GM21737 (cell line): Measurements from ENCODE around the gene BNIP5.
"Not testable (repeated sequence)": the region's sequence is repeated elsewhere in the genome, so short reads cannot be mapped to it uniquely, and the experiment has no call there.

Experiments
- ATAC-seq: cut with Tn5 transposase; IDR thresholded peaks from one replicate; pipeline ENCODE4 v1.9.1; 2021; ENCODE audit warnings: mild to moderate bottlenecking, moderate library complexity; ENCODE audit not compliant: unreplicated experiment

The BNIP5 gene

GRCh38 chr6:36367743-36368142 is 31.1 kb upstream of the BNIP5 start:
- ATAC-seq: no peak

- no peak for ATAC-seq
Observed at GRCh38 chr6:36364669-36365479, 28.2 kb upstream of the BNIP5 start.

- not testable (repeated sequence) for ATAC-seq
Observed at GRCh38 chr6:36364061-36364635, 27.5 kb upstream of the BNIP5 start.

GRCh38 chr6:36363371-36363752 is 26.7 kb upstream of the BNIP5 start:
- not testable (repeated sequence) for ATAC-seq

GRCh38 chr6:36362551-36363370 is 26.1 kb upstream of the BNIP5 start:
- ATAC-seq: no peak

- no peak for ATAC-seq
Observed at GRCh38 chr6:36361071-36361470, 24.4 kb upstream of the BNIP5 start.

- peak; percentile 51 for ATAC-seq
Observed at GRCh38 chr6:36360241-36361054, 23.8 kb upstream of the BNIP5 start.

GRCh38 chr6:36358226-36358915 is 21.7 kb upstream of the BNIP5 start:
- ATAC-seq: no peak

GRCh38 chr6:36357872-36358225 is 21.2 kb upstream of the BNIP5 start:
- ATAC-seq: no peak

GRCh38 chr6:36355819-36356218 is 19.1 kb upstream of the BNIP5 start:
- ATAC-seq: no peak

GRCh38 chr6:36353411-36353915 is 16.8 kb upstream of the BNIP5 start:
- ATAC-seq: no peak

GRCh38 chr6:36352477-36353157 is 15.9 kb upstream of the BNIP5 start:
- no peak for ATAC-seq

GRCh38 chr6:36350681-36351571 is 14.2 kb upstream of the BNIP5 start:
- ATAC-seq: no peak

- ATAC-seq: no peak
Observed at GRCh38 chr6:36350082-36350481, 13.4 kb upstream of the BNIP5 start.

GRCh38 chr6:36349240-36349639 is 12.6 kb upstream of the BNIP5 start:
- ATAC-seq: no peak

- no peak for ATAC-seq
Observed at GRCh38 chr6:36347621-36348020, 10.9 kb upstream of the BNIP5 start.

- ATAC-seq: no peak
Observed at GRCh38 chr6:36346486-36347273, 10.0 kb upstream of the BNIP5 start.
